ENCODE results near the gene AIFM1.
A peak's percentile ranks its signal among the peaks of the same experiment; 100 is the strongest.

The AIFM1 gene

GRCh38 chrX:130125091-130125874 is 40.4 kb downstream of the AIFM1 start:
- peak; percentile 71 for DNase-seq (ENCODE audit: low spot score)
- ChIA-PET CTCF (interaction anchor here (0.6 kb wide), 1 partner anchor 20 kb away, joined by 3 read pairs; no protein-coding TSS in a partner anchor), POLR2A (ENCODE audit: low non-redundant PET) (no interaction called here)
- TF ChIP-seq CTCF (conservative IDR thresholded peaks at IDR 0.05; ENCODE audit: low read depth): no peak
- H3K27ac ChIP-seq: peak overlapping the region; percentile 91

GRCh38 chrX:130124577-130124976 is 41.1 kb downstream of the AIFM1 start:
- no peak for DNase-seq (ENCODE audit: low spot score)
- POLR2A ChIA-PET (ENCODE audit: low non-redundant PET): no interaction called here
- no peak for TF ChIP-seq CTCF (conservative IDR thresholded peaks at IDR 0.05; ENCODE audit: low read depth)
- peak overlapping the region; percentile 91 for H3K27ac ChIP-seq
- CTCF ChIA-PET: no interaction called here

- CTCF ChIA-PET: interaction anchor here (1.3 kb wide), 1 partner anchor 9 kb away, joined by 5 read pairs; no protein-coding TSS in a partner anchor
- DNase-seq (ENCODE audit: low spot score): no peak
- TF ChIP-seq CTCF (conservative IDR thresholded peaks at IDR 0.05; ENCODE audit: low read depth): no peak
- peak overlapping the region; percentile 86 for H3K27ac ChIP-seq
- POLR2A ChIA-PET (ENCODE audit: low non-redundant PET): interaction anchor here (0.7 kb wide), 2 partner anchors 44 to 49 kb away, joined by 3 to 14 read pairs; no protein-coding TSS in a partner anchor
Observed at GRCh38 chrX:130121505-130121800, 44.2 kb downstream of the AIFM1 start.

- peak overlapping the region; percentile 86 for H3K27ac ChIP-seq
- POLR2A ChIA-PET (ENCODE audit: low non-redundant PET): interaction anchor here (0.7 kb wide), 2 partner anchors 44 to 50 kb away, joined by 3 to 14 read pairs; no protein-coding TSS in a partner anchor
- TF ChIP-seq CTCF (conservative IDR thresholded peaks at IDR 0.05; ENCODE audit: low read depth): peak; percentile 71
- CTCF ChIA-PET: interaction anchor here (0.7 to 1.3 kb wide), 3 partner anchors 9 to 26 kb away, joined by 3 to 5 read pairs (median 3); no protein-coding TSS in a partner anchor
- DNase-seq (ENCODE audit: low spot score): peak; percentile 70
Observed at GRCh38 chrX:130120746-130121504, 44.7 kb downstream of the AIFM1 start.

GRCh38 chrX:130120321-130120731 is 45.3 kb downstream of the AIFM1 start:
- DNase-seq (ENCODE audit: low spot score): no peak
- H3K27ac ChIP-seq: peak overlapping the region; percentile 86
- CTCF ChIA-PET: interaction anchor here (0.7 to 0.9 kb wide), 3 partner anchors 18 to 36 kb away, joined by 3 read pairs; no protein-coding TSS in a partner anchor
- POLR2A ChIA-PET (ENCODE audit: low non-redundant PET): no interaction called here
- TF ChIP-seq CTCF (conservative IDR thresholded peaks at IDR 0.05; ENCODE audit: low read depth): no peak

- no peak for TF ChIP-seq CTCF (conservative IDR thresholded peaks at IDR 0.05; ENCODE audit: low read depth)
- peak overlapping the region; percentile 77 for H3K27ac ChIP-seq
- DNase-seq (ENCODE audit: low spot score): no peak
- POLR2A ChIA-PET (ENCODE audit: low non-redundant PET): no interaction called here
- CTCF ChIA-PET: interaction anchor here (0.7 to 1.4 kb wide), 3 partner anchors 37 to 54 kb away, joined by 3 to 6 read pairs (median 3); no protein-coding TSS in a partner anchor
Observed at GRCh38 chrX:130119312-130119898, 46.2 kb downstream of the AIFM1 start.

Data from RWPE1 (cell line).